Measurements from ENCODE around the gene TBX6. TPM values are rescaled to one million over a fixed set of nuclear protein-coding genes. Genes with fewer than 3 reads are reported as not detected.
"Not testable (repeated sequence)": the region's sequence is repeated elsewhere in the genome, so short reads cannot be mapped to it uniquely, and the experiment has no call there.

Gene TBX6
- total RNA-seq, 2 donors from 2014 or later = 1.5 to 2.5 TPM

DNA sequence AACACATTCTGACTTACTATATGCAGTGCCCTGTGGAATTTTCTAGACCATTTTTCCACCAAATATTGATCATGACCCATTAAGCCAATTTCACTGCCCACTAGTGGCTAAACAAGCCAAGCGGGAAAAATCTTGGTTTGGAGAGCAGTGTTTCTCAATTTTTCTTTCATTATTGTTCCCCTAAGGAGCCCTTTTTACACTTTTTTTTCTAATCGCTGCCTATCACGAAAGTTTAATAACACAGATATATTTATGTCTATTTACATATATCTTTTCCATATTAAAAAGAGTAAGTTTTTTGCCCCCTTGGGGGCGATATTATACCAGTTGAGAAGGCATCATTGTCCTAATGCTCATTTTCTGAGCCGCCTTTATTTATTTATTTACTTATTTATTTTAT is 49.9 kb downstream of the TBX6 start:
- 29% methylated on average over 5 of the region's 5 CpGs for WGBS
- intact Hi-C loops (cut with DNase I) = no loop called here
- no peaks in the 10 kb centered on the region for H3K36me3 ChIP-seq
- H3K27ac ChIP-seq = no peak overlapping the region
- no peak for TF ChIP-seq POLR2A (IDR thresholded peaks at IDR 0.05)
- TF ChIP-seq POLR2AphosphoS5 (IDR thresholded peaks at IDR 0.05) = no peak
- TF ChIP-seq, protein P1, sequence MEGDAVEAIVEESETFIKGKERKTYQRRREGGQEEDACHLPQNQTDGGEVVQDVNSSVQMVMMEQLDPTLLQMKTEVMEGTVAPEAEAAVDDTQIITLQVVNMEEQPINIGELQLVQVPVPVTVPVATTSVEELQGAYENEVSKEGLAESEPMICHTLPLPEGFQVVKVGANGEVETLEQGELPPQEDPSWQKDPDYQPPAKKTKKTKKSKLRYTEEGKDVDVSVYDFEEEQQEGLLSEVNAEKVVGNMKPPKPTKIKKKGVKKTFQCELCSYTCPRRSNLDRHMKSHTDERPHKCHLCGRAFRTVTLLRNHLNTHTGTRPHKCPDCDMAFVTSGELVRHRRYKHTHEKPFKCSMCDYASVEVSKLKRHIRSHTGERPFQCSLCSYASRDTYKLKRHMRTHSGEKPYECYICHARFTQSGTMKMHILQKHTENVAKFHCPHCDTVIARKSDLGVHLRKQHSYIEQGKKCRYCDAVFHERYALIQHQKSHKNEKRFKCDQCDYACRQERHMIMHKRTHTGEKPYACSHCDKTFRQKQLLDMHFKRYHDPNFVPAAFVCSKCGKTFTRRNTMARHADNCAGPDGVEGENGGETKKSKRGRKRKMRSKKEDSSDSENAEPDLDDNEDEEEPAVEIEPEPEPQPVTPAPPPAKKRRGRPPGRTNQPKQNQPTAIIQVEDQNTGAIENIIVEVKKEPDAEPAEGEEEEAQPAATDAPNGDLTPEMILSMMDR (IDR thresholded peaks at IDR 0.05) = peak in 3 of 4 experiments; percentile 20 to 43 (median 28)
- H3K4me1 ChIP-seq (replicated peaks) = no peaks in the 10 kb centered on the region
- H3K9me3 ChIP-seq = no peaks in the 10 kb centered on the region
- DNase-seq (ENCODE audit: low spot score) = no peak
- H3K4me3 ChIP-seq = no peak overlapping the region
- H3K27me3 ChIP-seq (replicated peaks; ENCODE audit: insufficient read depth) = no peaks in the 10 kb centered on the region

DNA sequence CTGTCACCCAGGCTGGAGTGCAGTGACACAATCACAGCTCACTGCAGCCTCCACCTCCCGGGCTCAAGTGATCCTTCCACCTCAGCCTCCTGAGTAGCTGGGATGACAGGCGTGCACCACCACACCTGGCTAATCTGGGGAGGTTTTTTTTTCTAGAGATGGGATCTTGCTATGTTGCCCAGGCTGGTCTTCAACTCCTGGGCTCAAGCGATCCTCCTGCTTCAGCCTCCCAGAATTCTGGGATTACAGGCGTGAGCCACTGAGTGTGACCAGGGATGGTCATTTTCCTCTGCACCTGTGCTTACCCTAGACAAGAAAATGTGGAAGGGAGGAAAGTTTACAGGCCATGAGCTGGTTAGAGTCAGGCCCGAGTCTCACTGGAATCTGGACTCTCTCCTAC is 51.0 kb downstream of the TBX6 start:
- DNase-seq (ENCODE audit: low spot score); H3K4me1 ChIP-seq (replicated peaks); intact Hi-C loops (cut with DNase I); H3K27me3 ChIP-seq (replicated peaks; ENCODE audit: insufficient read depth); H3K27ac ChIP-seq; H3K36me3 ChIP-seq; H3K9me3 ChIP-seq; H3K4me3 ChIP-seq: not testable (repeated sequence)
- 89% methylated on average over 5 of the region's 5 CpGs for WGBS

GRCh38 chr16:30040221-30040620 is 51.5 kb downstream of the TBX6 start:
- no peak for TF ChIP-seq POLR2AphosphoS5 (IDR thresholded peaks at IDR 0.05)
- TF ChIP-seq, protein P1 (IDR thresholded peaks at IDR 0.05) = no peak
- TF ChIP-seq POLR2A (IDR thresholded peaks at IDR 0.05) = no peak
- no peaks in the 10 kb centered on the region for H3K36me3 ChIP-seq
- H3K27me3 ChIP-seq (replicated peaks; ENCODE audit: insufficient read depth) = no peaks in the 10 kb centered on the region
- H3K9me3 ChIP-seq = no peaks in the 10 kb centered on the region
- 74% methylated on average over 5 of the region's 5 CpGs for WGBS
- H3K4me1 ChIP-seq (replicated peaks) = no peaks in the 10 kb centered on the region
- no peak for DNase-seq (ENCODE audit: low spot score)
- no peak overlapping the region for H3K27ac ChIP-seq
- no peak overlapping the region for H3K4me3 ChIP-seq
- intact Hi-C loops (cut with DNase I) = no loop called here

Other genes starting within 250 kb of the TBX6 start
- gene CDIPT, start 228.7 kb downstream of the TBX6 start, total RNA-seq = 100 to 1,000 TPM; 121 to 132 TPM
- 10 to 100 TPM; 60.7 to 62.9 TPM for gene SEZ6L2, start 192.4 kb downstream of the TBX6 start, total RNA-seq
- 1 to 10 TPM; 1.2 to 5.1 TPM for gene ASPHD1, start 191.4 kb downstream of the TBX6 start, total RNA-seq
- gene KCTD13, start 165.7 kb downstream of the TBX6 start, total RNA-seq = 100 to 1,000 TPM in 1 of 2 donors, 10 to 100 TPM in 1; 15.9 to 134 TPM
- 100 to 1,000 TPM; 188 to 218 TPM for gene TMEM219, start 129.8 kb downstream of the TBX6 start, total RNA-seq
- gene TAOK2, start 118.1 kb downstream of the TBX6 start, total RNA-seq = 10 to 100 TPM; 43.8 to 97.4 TPM
- gene HIRIP3, start 96.3 kb downstream of the TBX6 start, total RNA-seq = 10 to 100 TPM; 10.8 to 22.4 TPM
- gene INO80E, start 95.7 kb downstream of the TBX6 start, total RNA-seq = 100 to 1,000 TPM in 1 of 2 donors, 10 to 100 TPM in 1; 51.8 to 113 TPM
- 1 to 10 TPM; 3.0 to 6.4 TPM for gene DOC2A, start 80.9 kb downstream of the TBX6 start, total RNA-seq
- not detected for gene C16orf92, start 68.7 kb downstream of the TBX6 start, total RNA-seq
- gene TLCD3B, start 60.7 kb downstream of the TBX6 start, total RNA-seq = 10 to 100 TPM in 1 of 2 donors, under 1 TPM in 1; 0.46 to 17.2 TPM
- gene ALDOA, start 26.2 kb downstream of the TBX6 start, total RNA-seq = 100 to 1,000 TPM; 884 to 943 TPM
- gene PPP4C, start 15.9 kb downstream of the TBX6 start, total RNA-seq = 10 to 100 TPM; 67.8 to 85.4 TPM
- 100 to 1,000 TPM; 150 to 164 TPM for gene YPEL3, start 4.3 kb upstream of the TBX6 start, total RNA-seq
- gene GDPD3, start 21.6 kb upstream of the TBX6 start, total RNA-seq = 1 to 10 TPM in 1 of 2 donors, under 1 TPM in 1; 0.91 to 2.4 TPM
- 10 to 100 TPM; 19.0 to 77.4 TPM for gene MAPK3, start 31.3 kb upstream of the TBX6 start, total RNA-seq
- 10 to 100 TPM in 1 of 2 donors, 1 to 10 TPM in 1; 8.9 to 14.7 TPM for gene CORO1A, start 91.7 kb upstream of the TBX6 start, total RNA-seq
- 100 to 1,000 TPM; 137 to 151 TPM for gene BOLA2B, start 101.7 kb upstream of the TBX6 start, total RNA-seq
- gene SLX1A, start 102.0 kb upstream of the TBX6 start, total RNA-seq = 10 to 100 TPM; 36.8 to 41.3 TPM
- 10 to 100 TPM in 1 of 2 donors, 1 to 10 TPM in 1; 8.8 to 10.2 TPM for gene SULT1A3, start 107.3 kb upstream of the TBX6 start, total RNA-seq
- gene NPIPB13, start 156.6 kb upstream of the TBX6 start, total RNA-seq = 1 to 10 TPM in 1 of 2 donors, under 1 TPM in 1; 0.82 to 5.8 TPM